ENCODE data around the gene GABRB1.

GABRB1 gene

DNA sequence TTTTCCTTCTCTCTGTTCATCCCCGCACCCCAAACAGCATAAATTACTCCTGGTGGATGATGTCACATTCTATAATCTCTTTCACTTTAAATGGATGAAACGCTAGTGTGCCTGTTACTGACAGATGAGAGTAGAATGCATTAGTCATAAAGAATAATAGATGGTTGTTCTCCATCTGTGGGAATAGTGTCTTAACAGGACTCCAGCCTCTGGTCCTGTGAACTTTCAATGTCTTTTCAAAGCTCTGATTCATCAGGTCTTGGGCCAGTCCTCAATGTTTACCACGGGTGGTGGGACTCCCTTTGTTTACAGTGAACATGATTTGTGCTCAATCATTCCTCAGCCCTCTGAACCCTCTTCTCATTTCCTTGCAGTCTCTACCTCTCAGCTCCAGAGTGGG, 182.6 kb downstream of the GABRB1 start:
- Histone ChIP-seq H4K91ac (ENCODE audit: low read length) (no peak overlapping the region), H2BK15ac (ENCODE audit: low read depth, poor library complexity, severe bottlenecking) (no peak overlapping the region), H3K4me1 (ENCODE audit: control insufficient read depth, insufficient read depth, low read depth, low read length) (peaks cover 2% of the 10 kb centered on the region), H2AFZ (ENCODE audit: low read depth, low read length) (no peak overlapping the region), H3K27me3 (ENCODE audit: control insufficient read depth in 1 of 2, insufficient read depth in 1 of 2, low read length in 2 of 2) (no peaks in the 10 kb centered on the region), H3K23ac (ENCODE audit: low read length in 2 of 2) (no peak overlapping the region), H2BK5ac (ENCODE audit: low read depth, low read length, poor library complexity, severe bottlenecking) (no peak overlapping the region), H3K36me3 (ENCODE audit: control insufficient read depth in 1 of 2, insufficient read depth in 2 of 2, low read depth in 1 of 2, low read length in 2 of 2) (no peaks in the 10 kb centered on the region), H3K9ac (ENCODE audit: low read length) (no peak overlapping the region), H3K18ac (ENCODE audit: low read depth in 1 of 2, low read length in 2 of 2) (no peak overlapping the region), H2BK120ac (ENCODE audit: low read depth, low read length) (no peak overlapping the region), H3K9me3 (ENCODE audit: control insufficient read depth, low read length) (no peaks in the 10 kb centered on the region), H3K4me3 (ENCODE audit: insufficient read depth in 1 of 2, low read depth in 1 of 2, low read length in 2 of 2) (no peak overlapping the region), H3K4me2 (ENCODE audit: low read length, poor library complexity, severe bottlenecking) (no peak overlapping the region), H3K27ac (ENCODE audit: low read length, poor library complexity, severe bottlenecking) (peak overlapping the region; percentile 59), H2BK12ac (ENCODE audit: low read length in 2 of 2) (no peak overlapping the region), H4K8ac (ENCODE audit: low read length) (no peak overlapping the region), H3K4ac (ENCODE audit: low read depth in 1 of 2, low read length in 2 of 2) (no peak overlapping the region), H3K79me1 (replicated peaks; ENCODE audit: low read length, poor library complexity, severe bottlenecking) (no peaks in the 10 kb centered on the region), H2AK5ac (ENCODE audit: low read length, severe bottlenecking) (no peak overlapping the region), H3K14ac (ENCODE audit: low read length in 2 of 2) (no peak overlapping the region)
- WGBS: 0% methylated on average over 2 of the region's 3 CpGs
- DNase-seq: peak; percentile 98

DNA sequence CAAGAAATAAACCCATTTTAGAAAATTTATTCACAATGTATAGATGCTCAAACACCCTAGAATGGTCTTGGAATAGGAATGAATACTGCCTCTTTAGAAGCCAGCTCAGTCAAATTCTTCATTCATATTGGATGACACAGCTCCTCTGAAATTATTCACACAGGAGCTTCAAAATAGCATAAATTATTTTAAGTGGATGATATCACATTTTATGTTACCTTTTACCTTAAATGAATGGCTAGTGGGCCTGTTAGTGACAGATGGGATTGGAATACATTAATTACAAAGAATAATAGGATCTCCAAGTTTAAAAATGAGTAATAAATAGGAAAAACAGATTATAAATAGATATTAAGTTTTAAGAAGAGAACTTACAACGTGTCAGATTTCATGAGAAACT, 184.4 kb downstream of the GABRB1 start:
- no peaks in the 10 kb centered on the region for H3K27me3 ChIP-seq (ENCODE audit: control insufficient read depth in 1 of 2, insufficient read depth in 1 of 2, low read length in 2 of 2)
- no peak overlapping the region for H3K23ac ChIP-seq (ENCODE audit: low read length in 2 of 2)
- H2BK15ac ChIP-seq (ENCODE audit: low read depth, poor library complexity, severe bottlenecking): no peak overlapping the region
- no peak overlapping the region for H2BK120ac ChIP-seq (ENCODE audit: low read depth, low read length)
- H4K8ac ChIP-seq (ENCODE audit: low read length): no peak overlapping the region
- H4K91ac ChIP-seq (ENCODE audit: low read length): no peak overlapping the region
- H2AFZ ChIP-seq (ENCODE audit: low read depth, low read length): no peak overlapping the region
- WGBS: no CpG with 5 or more reads among the region's 1 CpG
- no peak overlapping the region for H3K18ac ChIP-seq (ENCODE audit: low read depth in 1 of 2, low read length in 2 of 2)
- no peak overlapping the region for H3K27ac ChIP-seq (ENCODE audit: low read length, poor library complexity, severe bottlenecking)
- no peak overlapping the region for H2BK12ac ChIP-seq (ENCODE audit: low read length in 2 of 2)
- no peaks in the 10 kb centered on the region for H3K36me3 ChIP-seq (ENCODE audit: control insufficient read depth in 1 of 2, insufficient read depth in 2 of 2, low read depth in 1 of 2, low read length in 2 of 2)
- no peaks in the 10 kb centered on the region for H3K9me3 ChIP-seq (ENCODE audit: control insufficient read depth, low read length)
- no peak overlapping the region for H3K4me3 ChIP-seq (ENCODE audit: insufficient read depth in 1 of 2, low read depth in 1 of 2, low read length in 2 of 2)
- H3K14ac ChIP-seq (ENCODE audit: low read length in 2 of 2): no peak overlapping the region
- H3K4me2 ChIP-seq (ENCODE audit: low read length, poor library complexity, severe bottlenecking): no peak overlapping the region
- no peak overlapping the region for H2AK5ac ChIP-seq (ENCODE audit: low read length, severe bottlenecking)
- H3K9ac ChIP-seq (ENCODE audit: low read length): no peak overlapping the region
- H2BK5ac ChIP-seq (ENCODE audit: low read depth, low read length, poor library complexity, severe bottlenecking): no peak overlapping the region
- DNase-seq: no peak
- H3K4ac ChIP-seq (ENCODE audit: low read depth in 1 of 2, low read length in 2 of 2): no peak overlapping the region
- peaks cover 2% of the 10 kb centered on the region for H3K4me1 ChIP-seq (ENCODE audit: control insufficient read depth, insufficient read depth, low read depth, low read length)
- no peaks in the 10 kb centered on the region for H3K79me1 ChIP-seq (replicated peaks; ENCODE audit: low read length, poor library complexity, severe bottlenecking)

DNA sequence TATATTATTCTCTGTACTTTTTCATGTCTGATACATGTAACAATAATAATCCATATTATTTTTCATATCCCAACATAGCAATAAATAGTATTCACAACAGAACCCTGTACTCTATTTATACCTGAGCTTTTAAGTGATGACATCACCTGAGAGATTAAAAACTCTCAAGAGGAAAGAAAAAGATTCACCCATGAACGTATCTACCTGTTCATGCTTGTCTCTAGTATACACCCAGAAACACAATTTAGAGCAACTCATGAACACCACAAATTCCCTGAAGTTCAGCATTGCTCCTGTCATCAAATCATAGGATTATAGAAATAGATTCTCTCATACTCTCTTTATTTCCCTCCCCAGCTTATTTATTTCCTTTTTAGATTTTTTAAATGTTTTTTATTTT, 185.9 kb downstream of the GABRB1 start:
- Histone ChIP-seq H3K18ac (ENCODE audit: low read depth in 1 of 2, low read length in 2 of 2) (no peak overlapping the region), H3K79me1 (replicated peaks; ENCODE audit: low read length, poor library complexity, severe bottlenecking) (no peaks in the 10 kb centered on the region), H3K14ac (ENCODE audit: low read length in 2 of 2) (no peak overlapping the region), H3K27ac (ENCODE audit: low read length, poor library complexity, severe bottlenecking) (no peak overlapping the region), H3K4me2 (ENCODE audit: low read length, poor library complexity, severe bottlenecking) (no peak overlapping the region), H3K9me3 (ENCODE audit: control insufficient read depth, low read length) (no peaks in the 10 kb centered on the region), H2BK12ac (ENCODE audit: low read length in 2 of 2) (no peak overlapping the region), H2BK120ac (ENCODE audit: low read depth, low read length) (no peak overlapping the region), H3K27me3 (ENCODE audit: control insufficient read depth in 1 of 2, insufficient read depth in 1 of 2, low read length in 2 of 2) (no peaks in the 10 kb centered on the region), H3K9ac (ENCODE audit: low read length) (no peak overlapping the region), H3K36me3 (ENCODE audit: control insufficient read depth in 1 of 2, insufficient read depth in 2 of 2, low read depth in 1 of 2, low read length in 2 of 2) (no peaks in the 10 kb centered on the region), H3K4me3 (ENCODE audit: insufficient read depth in 1 of 2, low read depth in 1 of 2, low read length in 2 of 2) (no peak overlapping the region), H2AK5ac (ENCODE audit: low read length, severe bottlenecking) (no peak overlapping the region), H2BK5ac (ENCODE audit: low read depth, low read length, poor library complexity, severe bottlenecking) (no peak overlapping the region), H3K4me1 (ENCODE audit: control insufficient read depth, insufficient read depth, low read depth, low read length) (no peaks in the 10 kb centered on the region), H2AFZ (ENCODE audit: low read depth, low read length) (no peak overlapping the region), H3K23ac (ENCODE audit: low read length in 2 of 2) (no peak overlapping the region), H2BK15ac (ENCODE audit: low read depth, poor library complexity, severe bottlenecking) (no peak overlapping the region), H4K8ac (ENCODE audit: low read length) (no peak overlapping the region), H4K91ac (ENCODE audit: low read length) (no peak overlapping the region), H3K4ac (ENCODE audit: low read depth in 1 of 2, low read length in 2 of 2) (no peak overlapping the region)
- 100% methylated on average over 1 of the region's 1 CpG for WGBS
- no peak for DNase-seq

DNA sequence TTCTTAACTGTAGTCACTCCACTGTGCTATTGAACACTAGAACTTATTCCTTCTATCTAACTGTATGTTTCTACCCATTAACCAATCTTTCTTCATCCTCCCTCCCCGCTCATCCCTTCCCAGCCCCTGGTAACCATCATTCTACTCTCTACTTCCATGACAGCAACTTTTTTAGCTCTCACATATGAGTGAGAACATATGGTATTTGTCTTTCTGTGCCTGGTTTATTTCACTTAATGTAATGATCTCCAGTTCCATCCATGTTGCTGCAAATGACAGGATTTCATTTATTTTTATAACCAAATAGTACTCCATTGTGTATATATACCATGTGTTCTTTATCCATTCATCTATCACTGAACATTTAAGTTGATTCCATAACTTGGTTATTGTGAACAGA, 186.5 kb downstream of the GABRB1 start:
- H3K4me3 ChIP-seq (ENCODE audit: insufficient read depth in 1 of 2, low read depth in 1 of 2, low read length in 2 of 2): no peak overlapping the region
- H3K4me2 ChIP-seq (ENCODE audit: low read length, poor library complexity, severe bottlenecking): no peak overlapping the region
- H3K79me1 ChIP-seq (replicated peaks; ENCODE audit: low read length, poor library complexity, severe bottlenecking): no peaks in the 10 kb centered on the region
- no peaks in the 10 kb centered on the region for H3K27me3 ChIP-seq (ENCODE audit: control insufficient read depth in 1 of 2, insufficient read depth in 1 of 2, low read length in 2 of 2)
- WGBS: 63% methylated on average over 1 of the region's 1 CpG
- no peak overlapping the region for H3K18ac ChIP-seq (ENCODE audit: low read depth in 1 of 2, low read length in 2 of 2)
- H4K91ac ChIP-seq (ENCODE audit: low read length): no peak overlapping the region
- no peak overlapping the region for H2BK12ac ChIP-seq (ENCODE audit: low read length in 2 of 2)
- H2BK15ac ChIP-seq (ENCODE audit: low read depth, poor library complexity, severe bottlenecking): no peak overlapping the region
- H3K9ac ChIP-seq (ENCODE audit: low read length): no peak overlapping the region
- H2AFZ ChIP-seq (ENCODE audit: low read depth, low read length): no peak overlapping the region
- H3K23ac ChIP-seq (ENCODE audit: low read length in 2 of 2): no peak overlapping the region
- H2AK5ac ChIP-seq (ENCODE audit: low read length, severe bottlenecking): no peak overlapping the region
- H3K36me3 ChIP-seq (ENCODE audit: control insufficient read depth in 1 of 2, insufficient read depth in 2 of 2, low read depth in 1 of 2, low read length in 2 of 2): no peaks in the 10 kb centered on the region
- no peaks in the 10 kb centered on the region for H3K9me3 ChIP-seq (ENCODE audit: control insufficient read depth, low read length)
- no peak overlapping the region for H2BK120ac ChIP-seq (ENCODE audit: low read depth, low read length)
- no peak overlapping the region for H3K14ac ChIP-seq (ENCODE audit: low read length in 2 of 2)
- no peak overlapping the region for H2BK5ac ChIP-seq (ENCODE audit: low read depth, low read length, poor library complexity, severe bottlenecking)
- no peak overlapping the region for H3K4ac ChIP-seq (ENCODE audit: low read depth in 1 of 2, low read length in 2 of 2)
- H3K4me1 ChIP-seq (ENCODE audit: control insufficient read depth, insufficient read depth, low read depth, low read length): no peaks in the 10 kb centered on the region
- H3K27ac ChIP-seq (ENCODE audit: low read length, poor library complexity, severe bottlenecking): no peak overlapping the region
- H4K8ac ChIP-seq (ENCODE audit: low read length): no peak overlapping the region
- peak; percentile 27 for DNase-seq
